Cerebellar cortex (tissue), 1 donor: ENCODE results near the gene GALNT9.

Experiments
- DNase-seq: peaks from one replicate; pipeline ENCODE4 v3.0.0-alpha.2; 2015; ENCODE audit warnings: low spot score

The GALNT9 gene

GRCh38 chr12:132181570-132182200 is 147.7 kb downstream of the GALNT9 start:
- no peak for DNase-seq

- no peak for DNase-seq
Observed at GRCh38 chr12:132180648-132181546, 148.5 kb downstream of the GALNT9 start.

- no peak for DNase-seq
Observed at GRCh38 chr12:132179431-132180362, 149.7 kb downstream of the GALNT9 start.

- no peak for DNase-seq
Observed at GRCh38 chr12:132178801-132179401, 150.5 kb downstream of the GALNT9 start.

GRCh38 chr12:132178316-132178715 is 151.1 kb downstream of the GALNT9 start:
- no peak for DNase-seq

GRCh38 chr12:132176920-132177551 is 152.4 kb downstream of the GALNT9 start:
- no peak for DNase-seq

- no peak for DNase-seq
Observed at GRCh38 chr12:132176385-132176919, 152.9 kb downstream of the GALNT9 start.

- DNase-seq: no peak
Observed at GRCh38 chr12:132175496-132176384, 153.6 kb downstream of the GALNT9 start.

GRCh38 chr12:132174839-132175490 is 154.4 kb downstream of the GALNT9 start:
- DNase-seq: no peak

GRCh38 chr12:132174015-132174838 is 155.2 kb downstream of the GALNT9 start:
- no peak for DNase-seq

- DNase-seq: no peak
Observed at GRCh38 chr12:132173135-132174014, 156.0 kb downstream of the GALNT9 start.

- DNase-seq: no peak
Observed at GRCh38 chr12:132172619-132173018, 156.8 kb downstream of the GALNT9 start.

GRCh38 chr12:132171968-132172521 is 157.3 kb downstream of the GALNT9 start:
- no peak for DNase-seq

GRCh38 chr12:132171293-132171967 is 158.0 kb downstream of the GALNT9 start:
- no peak for DNase-seq

GRCh38 chr12:132170637-132171292 is 158.6 kb downstream of the GALNT9 start:
- DNase-seq: no peak

GRCh38 chr12:132170094-132170636 is 159.2 kb downstream of the GALNT9 start:
- DNase-seq: no peak
